GM19452 (cell line): ENCODE results near the gene SYNE3.
A peak's percentile ranks its signal among the peaks of the same experiment; 100 is the strongest.

ENCODE experiments used
- ATAC-seq: cut with Tn5 transposase; IDR thresholded peaks from one replicate; pipeline ENCODE4 v1.9.1; 2021; ENCODE audit not compliant: unreplicated experiment

Gene SYNE3

GRCh38 chr14:95504135-95505029 is 12.1 kb downstream of the SYNE3 start:
- ATAC-seq: peak; percentile 29

GRCh38 chr14:95503365-95504134 is 12.9 kb downstream of the SYNE3 start:
- ATAC-seq: peak; percentile 45

GRCh38 chr14:95502381-95502950 is 14.0 kb downstream of the SYNE3 start:
- ATAC-seq: no peak

GRCh38 chr14:95500772-95501401 is 15.6 kb downstream of the SYNE3 start:
- ATAC-seq: no peak

GRCh38 chr14:95500201-95500681 is 16.2 kb downstream of the SYNE3 start:
- ATAC-seq: no peak

- ATAC-seq: no peak
These were observed 17.1 kb downstream of the SYNE3 start for GRCh38 chr14:95499354-95499750.

GRCh38 chr14:95498622-95499353 is 17.7 kb downstream of the SYNE3 start:
- no peak for ATAC-seq

GRCh38 chr14:95497561-95498011 is 18.9 kb downstream of the SYNE3 start:
- ATAC-seq: no peak

GRCh38 chr14:95496690-95497259 is 19.7 kb downstream of the SYNE3 start:
- no peak for ATAC-seq

- peak; percentile 35 for ATAC-seq
These were observed 20.3 kb downstream of the SYNE3 start for GRCh38 chr14:95496111-95496681.

GRCh38 chr14:95495538-95496025 is 20.9 kb downstream of the SYNE3 start:
- ATAC-seq: peak; percentile 87

GRCh38 chr14:95495076-95495475 is 21.4 kb downstream of the SYNE3 start:
- no peak for ATAC-seq

GRCh38 chr14:95494456-95494855 is 22.0 kb downstream of the SYNE3 start:
- ATAC-seq: no peak

- ATAC-seq: no peak
These were observed 22.5 kb downstream of the SYNE3 start for GRCh38 chr14:95493976-95494375.

GRCh38 chr14:95493503-95493902 is 22.9 kb downstream of the SYNE3 start:
- no peak for ATAC-seq

- no peak for ATAC-seq
These were observed 24.4 kb downstream of the SYNE3 start for GRCh38 chr14:95491936-95492608.

GRCh38 chr14:95490727-95491451 is 25.6 kb downstream of the SYNE3 start:
- ATAC-seq: no peak

- ATAC-seq: no peak
These were observed 26.3 kb downstream of the SYNE3 start for GRCh38 chr14:95490138-95490509.
